Epithelial cell of proximal tubule (primary cell): ENCODE measurements around the gene SPATA31D3. TPM values are rescaled to one million over a fixed set of nuclear protein-coding genes. Genes with fewer than 3 reads are reported as not detected.
"Not testable (repeated sequence)": the region's sequence is repeated elsewhere in the genome, so short reads cannot be mapped to it uniquely, and the experiment has no call there.

Experiments used
- DNase-seq: peaks from one replicate; pipeline ENCODE4 v3.0.0-alpha.2; 2011; ENCODE audit warnings: low read depth
- H3K4me3 ChIP-seq: 2 replicates; pipeline ENCODE4 v1.5.1; 2011; ENCODE audit warnings: low read depth, mild to moderate bottlenecking, low read length
- total RNA-seq: library from RNA; depleted of rRNA; stranded (reverse); fragments of >200 nt; gene quantifications from 2 replicates; pipeline ENCODE4 v1.2.3, GENCODE V29; 2015
- TF ChIP-seq, protein P1 (sequence below): conservative IDR thresholded peaks from 2 replicates; pipeline ENCODE4 v1.5.1; 2012; ENCODE audit warnings: low read depth, mild to moderate bottlenecking, low read length

The SPATA31D3 gene
- total RNA-seq, 1 donor from 2014 or later: not detected

GRCh38 chr9:81980568-81980967 is 37.3 kb downstream of the SPATA31D3 start:
- TF ChIP-seq, protein P1, sequence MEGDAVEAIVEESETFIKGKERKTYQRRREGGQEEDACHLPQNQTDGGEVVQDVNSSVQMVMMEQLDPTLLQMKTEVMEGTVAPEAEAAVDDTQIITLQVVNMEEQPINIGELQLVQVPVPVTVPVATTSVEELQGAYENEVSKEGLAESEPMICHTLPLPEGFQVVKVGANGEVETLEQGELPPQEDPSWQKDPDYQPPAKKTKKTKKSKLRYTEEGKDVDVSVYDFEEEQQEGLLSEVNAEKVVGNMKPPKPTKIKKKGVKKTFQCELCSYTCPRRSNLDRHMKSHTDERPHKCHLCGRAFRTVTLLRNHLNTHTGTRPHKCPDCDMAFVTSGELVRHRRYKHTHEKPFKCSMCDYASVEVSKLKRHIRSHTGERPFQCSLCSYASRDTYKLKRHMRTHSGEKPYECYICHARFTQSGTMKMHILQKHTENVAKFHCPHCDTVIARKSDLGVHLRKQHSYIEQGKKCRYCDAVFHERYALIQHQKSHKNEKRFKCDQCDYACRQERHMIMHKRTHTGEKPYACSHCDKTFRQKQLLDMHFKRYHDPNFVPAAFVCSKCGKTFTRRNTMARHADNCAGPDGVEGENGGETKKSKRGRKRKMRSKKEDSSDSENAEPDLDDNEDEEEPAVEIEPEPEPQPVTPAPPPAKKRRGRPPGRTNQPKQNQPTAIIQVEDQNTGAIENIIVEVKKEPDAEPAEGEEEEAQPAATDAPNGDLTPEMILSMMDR: no peak
- no peak for DNase-seq
- H3K4me3 ChIP-seq: no peak overlapping the region

- DNase-seq: no peak
- H3K4me3 ChIP-seq: no peak overlapping the region
- TF ChIP-seq, protein P1: no peak
Measured at GRCh38 chr9:81981883-81982282, 38.6 kb downstream of the SPATA31D3 start.

- no peak overlapping the region for H3K4me3 ChIP-seq
- TF ChIP-seq, protein P1: no peak
- DNase-seq: no peak
Measured at GRCh38 chr9:81984928-81985327, 41.6 kb downstream of the SPATA31D3 start.

DNA sequence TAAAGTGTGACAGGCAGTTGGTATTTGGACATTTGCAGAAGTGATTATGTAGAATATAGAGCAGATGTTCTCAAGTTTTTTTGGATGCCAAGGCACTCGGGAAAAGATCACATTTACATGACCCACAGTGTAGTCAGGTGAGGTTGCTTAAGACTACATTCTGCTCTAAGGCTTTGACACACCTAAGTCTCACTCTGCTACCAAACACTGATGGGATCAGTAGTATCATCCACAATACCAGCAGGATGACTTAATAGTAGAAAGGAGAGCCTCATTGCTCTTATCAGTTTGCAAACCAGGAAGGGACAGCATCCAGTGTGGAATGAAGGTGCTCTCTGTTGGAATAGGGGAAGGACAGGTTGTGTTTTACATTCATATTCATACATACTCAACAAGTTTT is 42.8 kb downstream of the SPATA31D3 start:
- TF ChIP-seq, protein P1: no peak
- no peak overlapping the region for H3K4me3 ChIP-seq
- DNase-seq: no peak

- DNase-seq: not testable (repeated sequence)
Measured at GRCh38 chr9:81988472-81988871, 45.2 kb downstream of the SPATA31D3 start, which contains the start of gene SPATA31D1. SPATA31D1 (plus strand) TSS chr9:81988772; CDS start chr9:81988819, 47 bp downstream.

DNA sequence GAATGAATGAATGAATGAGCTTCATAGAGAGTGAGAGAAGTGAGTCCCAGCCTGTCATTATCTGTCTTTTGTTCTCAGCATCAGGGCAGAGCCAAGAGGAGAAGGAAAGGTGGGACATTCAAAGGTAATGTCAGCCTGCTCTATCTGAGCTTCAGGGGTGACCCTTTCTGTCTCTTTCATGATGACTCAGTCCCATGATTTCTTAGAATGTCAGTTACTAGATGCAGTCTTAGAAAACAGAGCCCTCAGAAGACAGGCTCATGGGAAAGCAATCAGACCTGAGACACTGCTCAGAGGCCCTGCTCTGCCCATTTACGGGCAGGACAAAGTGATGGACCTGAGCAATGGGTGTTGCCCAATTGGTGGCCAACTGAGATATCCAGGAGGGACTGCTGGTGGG is 46.4 kb downstream of the SPATA31D3 start:
- H3K4me3 ChIP-seq: no peak overlapping the region
- TF ChIP-seq, protein P1: no peak
- DNase-seq: no peak

More at GRCh38 chr9:81988472-81988871, 45.2 kb downstream of the SPATA31D3 start, which contains the start of gene SPATA31D1:
- not testable (repeated sequence) for H3K4me3 ChIP-seq

GRCh38 chr9:81993656-81994055 is 50.4 kb downstream of the SPATA31D3 start:
- DNase-seq: no peak
- no peak overlapping the region for H3K4me3 ChIP-seq
- TF ChIP-seq, protein P1: no peak

Other genes with a start within 250 kb of the SPATA31D3 start
- gene SPATA31D4, start 15.1 kb upstream of the SPATA31D3 start, total RNA-seq: not detected in 2 replicates
- not detected in 2 replicates for gene SPATA31D1, start 45.3 kb downstream of the SPATA31D3 start, total RNA-seq